SU-DHL-6 (cell line): ENCODE measurements around the gene MADD.

Source experiments
- CTCF ChIP-seq: fragments of 200-600 bp; sonication (generic); IDR thresholded peaks from one replicate; pipeline ENCODE4 v1.5.1; 2017; ENCODE audit warnings: antibody characterized with exemption, mild to moderate bottlenecking, low read length, moderate library complexity; ENCODE audit not compliant: insufficient read depth, poor library complexity, severe bottlenecking
- EZH2phosphoT487 ChIP-seq: fragments of 200-600 bp; sonication (generic), shearing (Covaris generic); conservative IDR thresholded peaks from 2 replicates; pipeline ENCODE4 v1.6.1; 2018; ENCODE audit warnings: mild to moderate bottlenecking, antibody characterized with exemption, low read length, moderate library complexity, mixed read lengths

DNA sequence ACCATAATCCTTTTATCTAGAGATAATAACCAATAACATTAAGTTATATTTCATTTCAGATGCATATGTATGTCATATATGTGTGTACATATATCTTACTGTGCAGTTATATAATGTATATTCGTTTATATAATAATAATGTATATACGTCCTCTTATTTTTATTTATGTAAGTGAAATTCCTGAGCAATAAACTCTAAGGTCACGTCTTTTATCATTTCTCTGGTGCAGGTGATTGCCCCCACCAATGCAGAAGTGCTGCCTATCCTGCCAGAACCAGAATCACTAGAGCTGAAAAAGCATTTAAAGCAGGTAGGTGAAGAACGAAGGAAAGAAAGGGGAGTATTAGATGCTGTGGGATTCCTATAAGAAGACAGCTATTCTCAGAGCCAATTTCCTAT is 8.8 kb downstream of the MADD start:
- TF ChIP-seq CTCF = no peak
- no peak for TF ChIP-seq EZH2phosphoT487
